ENCODE data around the gene MAB21L3.

GRCh38 chr1:116164150-116164549, 53.0 kb downstream of the MAB21L3 start:
- TF ChIP-seq CTCF (IDR thresholded peaks at IDR 0.05) (no peak), POLR2A (IDR thresholded peaks at IDR 0.05) (no peak)
